Endothelial cell of umbilical vein (primary cell): ENCODE data around the gene KRT81. TPM values are rescaled to one million over a fixed set of nuclear protein-coding genes. Genes with fewer than 3 reads are reported as not detected.

Source experiments
- BruUV-seq: library from RNA; stranded (reverse); fragments of 400-500 nt; replicated peaks from 2 replicates; lab custom pipeline; 2021; lab: Mats Ljungman, UMichigan
- CTCF ChIA-PET: fragments of 300-600, 350-600 bp; sonication (Branson Sonifier 250); formaldehyde crosslinking; loops from one replicate; lab custom pipeline; 2021; ENCODE audit warnings: antibody characterized with exemption, inconsistent platforms; lab: Charles Lee
- POLR2A ChIA-PET: fragments of 300-600, 350-600 bp; sonication (Branson Sonifier 250); formaldehyde crosslinking; loops from one replicate; lab custom pipeline; 2021; ENCODE audit warnings: antibody characterized with exemption, inconsistent platforms; lab: Charles Lee
- DNase-seq: peaks from one replicate; pipeline ENCODE4 v3.0.0-alpha.2; 2011; ENCODE audit warnings: low read depth, low spot score
- FAIRE-seq: peaks from 2 replicates; lab custom pipeline; 2011; peaks lifted over from hg19 to GRCh38; lab: Jason Lieb, UNC
- H2AFZ ChIP-seq: 2 replicates; pipeline ENCODE4 v1.6.0; 2012; ENCODE audit warnings: low read depth, low read length, control low read depth, inconsistent platforms
- H3K27ac ChIP-seq: 2 replicates; pipeline ENCODE4 v1.5.1; 2011; ENCODE audit warnings: low read depth, mild to moderate bottlenecking, control low read depth, low read length, moderate library complexity; ENCODE audit not compliant: insufficient read depth
- H3K27me3 ChIP-seq, 2 experiments: 2 replicates each; pipeline versions ENCODE4 v1.6.0 to v1.6.1; 2011; ENCODE audit warnings: low read length in 2 of 2, mixed read lengths in 1 of 2; ENCODE audit not compliant: control insufficient read depth in 2 of 2, insufficient read depth in 2 of 2
- H3K36me3 ChIP-seq, 2 experiments: 2 replicates in 1 of 2; 3 replicates in 1 of 2; pipeline ENCODE4 v1.5.1; 2011; ENCODE audit warnings: low read length in 2 of 2, mild to moderate bottlenecking in 1 of 2, moderate library complexity in 1 of 2; ENCODE audit not compliant: control insufficient read depth in 2 of 2, insufficient read depth in 2 of 2; ENCODE audit errors: extremely low read depth in 1 of 2
- H3K4me1 ChIP-seq: 3 replicates; pipeline ENCODE4 v1.5.1; 2011; ENCODE audit warnings: mild to moderate bottlenecking, low read length; ENCODE audit not compliant: control insufficient read depth, insufficient read depth; ENCODE audit errors: extremely low read depth
- H3K4me2 ChIP-seq: 2 replicates; pipeline ENCODE4 v1.6.1; 2011; ENCODE audit warnings: low read length, control low read depth, mixed read lengths; ENCODE audit not compliant: insufficient read depth
- H3K4me3 ChIP-seq, 3 experiments: fragments of 200-600 bp in 1 of 3; sonication (generic), shearing (Covaris generic) in 1 of 3; replicated peaks in 1 of 3; 2 replicates each; pipeline ENCODE4 v1.5.1; 2011 to 2016; ENCODE audit warnings: control low read depth in 3 of 3, low read length in 3 of 3, mild to moderate bottlenecking in 2 of 3, inconsistent platforms in 1 of 3, low read depth in 1 of 3, moderate library complexity in 1 of 3; ENCODE audit not compliant: insufficient read depth in 1 of 3
- H3K79me2 ChIP-seq: 2 replicates; pipeline ENCODE4 v1.6.0; 2012; ENCODE audit warnings: low read length, inconsistent platforms; ENCODE audit not compliant: control insufficient read depth, insufficient read depth
- H3K9ac ChIP-seq: replicated peaks from 2 replicates; pipeline ENCODE3; 2011; ENCODE audit warnings: low read length, control low read depth; ENCODE audit not compliant: insufficient read depth; ENCODE audit errors: extremely low read depth
- H3K9me1 ChIP-seq: replicated peaks from 3 replicates; pipeline ENCODE4 v1.6.0; 2011; ENCODE audit warnings: mild to moderate bottlenecking, low read length; ENCODE audit not compliant: control insufficient read depth, insufficient read depth; ENCODE audit errors: extremely low read depth
- H3K9me3 ChIP-seq: replicated peaks from 2 replicates; pipeline ENCODE4 v1.5.1; 2012; ENCODE audit warnings: low read length, inconsistent platforms; ENCODE audit not compliant: control insufficient read depth, insufficient read depth
- H4K20me1 ChIP-seq: replicated peaks from 2 replicates; pipeline ENCODE3; 2011; ENCODE audit warnings: mild to moderate bottlenecking, low read length; ENCODE audit not compliant: control insufficient read depth, insufficient read depth; ENCODE audit errors: extremely low read depth
- CTCF ChIP-seq, 2 donors: IDR thresholded peaks; 1 replicate in 1 of 2; 2 replicates in 1 of 2; pipeline ENCODE4 v1.5.1; 2011; ENCODE audit warnings: low read length in 2 of 2, mild to moderate bottlenecking in 2 of 2, moderate library complexity in 2 of 2, control low read depth in 1 of 2, inconsistent platforms in 1 of 2, low read depth in 1 of 2; ENCODE audit not compliant: insufficient read depth in 1 of 2; ENCODE audit errors: extremely low read depth in 1 of 2
- GATA2 ChIP-seq: IDR thresholded peaks from 2 replicates; pipeline ENCODE4 v1.7.0; 2011; ENCODE audit warnings: low read depth, mild to moderate bottlenecking, moderate library complexity, mixed read lengths, low read length; ENCODE audit not compliant: insufficient read length, insufficient read depth
- MAX ChIP-seq: IDR thresholded peaks from 2 replicates; pipeline ENCODE4 v1.6.1; 2011; ENCODE audit not compliant: insufficient read depth, insufficient read length
- POLR2AphosphoS5 ChIP-seq: IDR thresholded peaks from 2 replicates; pipeline ENCODE4 v1.6.1; 2012; ENCODE audit warnings: low read depth, mild to moderate bottlenecking, control low read depth, low read length, moderate library complexity; ENCODE audit not compliant: insufficient read depth
- dilution Hi-C: fragments of 300-500 bp; cut with MboI; formaldehyde crosslinking; loops from one replicate; pipeline ENCODE4 v1.15.0; 2019; ENCODE audit warnings: low sequenced_read_pairs; ENCODE audit not compliant: extremely low pct_ligation_motif_present
- intact Hi-C: fragments of 100-400 bp; cut with micrococcal nuclease; formaldehyde crosslinking; loops from one replicate; pipeline ENCODE4 v1.10.0; 2022
- polyA plus RNA-seq, 4 experiments: library from polyadenylated mRNA; depleted of rRNA in 3 of 4; stranded (reverse) in 3 of 4; unstranded in 1 of 4; fragments of >200 nt; gene quantifications; 2 replicates each; pipeline versions ENCODE4 v1.2.1 to v1.2.3, GENCODE V29; 2011 to 2012; ENCODE audit warnings: missing spikeins in 1 of 4
- total RNA-seq: library from RNA; stranded (reverse); gene quantifications from 2 replicates; pipeline ENCODE4 v1.2.3, GENCODE V29; 2021

KRT81 gene
- total and polyA plus RNA-seq, 2 donors (not counting 3 experiments of a cell fraction or from before 2014, with no cell fraction given), result not detected

GRCh38 chr12:52254180-52254964 lies 37.0 kb downstream of the KRT81 start:
- no peak for FAIRE-seq
- ChIA-PET CTCF (interaction anchor here (0.8 to 1.9 kb wide), 4 partner anchors 10 to 73 kb away, joined by 3 to 8 read pairs (median 6); no protein-coding TSS in a partner anchor), POLR2A (no interaction called here)

More at GRCh38 chr12:52254180-52254964, 37.0 kb downstream of the KRT81 start:
- H3K4me2 ChIP-seq, result no peak overlapping the region
- intact Hi-C loops, result no loop called here
- peaks cover 24 to 25% of the 10 kb centered on the region in 2 experiments for H3K27me3 ChIP-seq
- H3K79me2 ChIP-seq, result no peaks in the 10 kb centered on the region
- H3K27ac ChIP-seq, result no peak overlapping the region
- no peak for DNase-seq
- H3K36me3 ChIP-seq, result no peaks in the 10 kb centered on the region
- peaks cover 2% of the 10 kb centered on the region for H3K4me1 ChIP-seq
- no peak overlapping the region for H2AFZ ChIP-seq
- no TSS peak for BruUV-seq
- no peaks in the 10 kb centered on the region for H3K9me1 ChIP-seq
- dilution Hi-C loops, result no loop called here
- H4K20me1 ChIP-seq, result no peaks in the 10 kb centered on the region
- no peak overlapping the region for H3K9ac ChIP-seq
- TF ChIP-seq CTCF (IDR thresholded peaks at IDR 0.05; ENCODE audit: extremely low read depth in 1 of 2, insufficient read depth in 1 of 2, low read depth in 1 of 2, low read length in 2 of 2), result no peak
- no peak for TF ChIP-seq GATA2
- no peak for TF ChIP-seq MAX
- no peak for TF ChIP-seq POLR2AphosphoS5
- H3K4me3 ChIP-seq, result no peak overlapping the region
- H3K9me3 ChIP-seq, result no peaks in the 10 kb centered on the region
